Activated CD4-positive, CD25-positive, alpha-beta regulatory T cell treated with anti-CD3 and anti-CD28 coated beads, Interleukin-2, amount 50 U/mL, for 16 hours (primary cell): ENCODE data around the gene TM9SF4.

Experiments used
- DNase-seq: peaks from one replicate; pipeline ENCODE4 v3.0.0-alpha.2; 2020; ENCODE audit warnings: low read depth, low spot score

The TM9SF4 gene

GRCh38 chr20:32206760-32207625, 97.5 kb downstream of the TM9SF4 start:
- DNase-seq, result no peak

GRCh38 chr20:32207626-32208498, 98.3 kb downstream of the TM9SF4 start, which contains the start of the genes PLAGL2 and POFUT1:
PLAGL2 (minus strand) TSS chr20:32207743; CDS start chr20:32202178, 5,565 bp downstream.
POFUT1 (plus strand) TSS chr20:32207880; CDS start chr20:32207942, 62 bp downstream.
- DNase-seq, result peak; percentile 79

GRCh38 chr20:32208499-32209154, 99.1 kb downstream of the TM9SF4 start:
- no peak for DNase-seq

- DNase-seq, result no peak
These were observed 100.5 kb downstream of the TM9SF4 start for GRCh38 chr20:32209850-32210605.

GRCh38 chr20:32213870-32214269, 104.4 kb downstream of the TM9SF4 start:
- no peak for DNase-seq

GRCh38 chr20:32215147-32215546, 105.6 kb downstream of the TM9SF4 start:
- DNase-seq, result no peak

GRCh38 chr20:32215729-32216128, 106.2 kb downstream of the TM9SF4 start:
- DNase-seq, result no peak

- no peak for DNase-seq
These were observed 106.9 kb downstream of the TM9SF4 start for GRCh38 chr20:32216179-32217142.
